ENCODE data around the gene B9D1.

The B9D1 gene

GRCh38 chr17:19364699-19365498 is 2.4 kb upstream of the B9D1 start:
- H2AFZ ChIP-seq (ENCODE audit: low read depth): no peak overlapping the region
- H3K4me3 ChIP-seq (IDR thresholded peaks at IDR 0.05; ENCODE audit: insufficient read depth, low read depth, low read length): no peak overlapping the region
- no peaks in the 10 kb centered on the region for H3K79me2 ChIP-seq (ENCODE audit: insufficient read depth, low read depth)
- no peaks in the 10 kb centered on the region for H3K27me3 ChIP-seq (ENCODE audit: insufficient read depth, low read depth)
- H4K20me1 ChIP-seq (ENCODE audit: insufficient read depth): no peaks in the 10 kb centered on the region
- no peak overlapping the region for H3K9ac ChIP-seq
- H3K27ac ChIP-seq: no peak overlapping the region
- H3K4me2 ChIP-seq: no peak overlapping the region
- no peaks in the 10 kb centered on the region for H3K36me3 ChIP-seq (ENCODE audit: insufficient read depth)
- peaks cover 8% of the 10 kb centered on the region for H3K4me1 ChIP-seq (ENCODE audit: low read depth, poor library complexity, severe bottlenecking)
- TF ChIP-seq CTCF (conservative IDR thresholded peaks at IDR 0.05; ENCODE audit: low read depth, low read length): no peak

GRCh38 chr17:19363460-19364035 is 1.0 kb upstream of the B9D1 start:
- Histone ChIP-seq H3K4me1 (ENCODE audit: low read depth, poor library complexity, severe bottlenecking) (peaks cover 8% of the 10 kb centered on the region), H3K4me3 (IDR thresholded peaks at IDR 0.05; ENCODE audit: insufficient read depth, low read depth, low read length) (no peak overlapping the region), H2AFZ (ENCODE audit: low read depth) (no peak overlapping the region)

GRCh38 chr17:19363114-19363438 is 553 bp upstream of the B9D1 start:
- Histone ChIP-seq H3K79me2 (ENCODE audit: insufficient read depth, low read depth) (no peaks in the 10 kb centered on the region), H3K4me2 (peak overlapping the region; percentile 51), H3K36me3 (ENCODE audit: insufficient read depth) (no peaks in the 10 kb centered on the region), H3K27ac (no peak overlapping the region), H3K4me3 (IDR thresholded peaks at IDR 0.05; ENCODE audit: insufficient read depth, low read depth, low read length) (no peak overlapping the region), H3K4me1 (ENCODE audit: low read depth, poor library complexity, severe bottlenecking) (peaks cover 8% of the 10 kb centered on the region), H2AFZ (ENCODE audit: low read depth) (peak overlapping the region; percentile 93), H3K27me3 (ENCODE audit: insufficient read depth, low read depth) (no peaks in the 10 kb centered on the region), H4K20me1 (ENCODE audit: insufficient read depth) (no peaks in the 10 kb centered on the region), H3K9ac (no peak overlapping the region)
- peak; percentile 34; the same call in 1 of the 2 replicates for TF ChIP-seq CTCF (conservative IDR thresholded peaks at IDR 0.05; ENCODE audit: low read depth, low read length)

More at GRCh38 chr17:19363460-19364035, 1.0 kb upstream of the B9D1 start:
- H3K27me3 ChIP-seq (ENCODE audit: insufficient read depth, low read depth): no peaks in the 10 kb centered on the region
- TF ChIP-seq CTCF (conservative IDR thresholded peaks at IDR 0.05; ENCODE audit: low read depth, low read length): no peak
- no peak overlapping the region for H3K27ac ChIP-seq
- no peaks in the 10 kb centered on the region for H3K36me3 ChIP-seq (ENCODE audit: insufficient read depth)
- H3K79me2 ChIP-seq (ENCODE audit: insufficient read depth, low read depth): no peaks in the 10 kb centered on the region
- no peak overlapping the region for H3K9ac ChIP-seq
- no peaks in the 10 kb centered on the region for H4K20me1 ChIP-seq (ENCODE audit: insufficient read depth)
- H3K4me2 ChIP-seq: no peak overlapping the region; the same call in 1 of the 2 replicates

GRCh38 chr17:19361944-19362276 is 613 bp downstream of the B9D1 start:
- TF ChIP-seq CTCF (conservative IDR thresholded peaks at IDR 0.05; ENCODE audit: low read depth, low read length): no peak
- H3K4me1 ChIP-seq (ENCODE audit: low read depth, poor library complexity, severe bottlenecking): peaks cover 8% of the 10 kb centered on the region
- peak overlapping the region; percentile 93 for H2AFZ ChIP-seq (ENCODE audit: low read depth)
- no peaks in the 10 kb centered on the region for H4K20me1 ChIP-seq (ENCODE audit: insufficient read depth)
- H3K9ac ChIP-seq: peak overlapping the region; percentile 81
- no peak overlapping the region for H3K4me3 ChIP-seq (IDR thresholded peaks at IDR 0.05; ENCODE audit: insufficient read depth, low read depth, low read length)
- peak overlapping the region; percentile 73 for H3K4me2 ChIP-seq
- no peaks in the 10 kb centered on the region for H3K36me3 ChIP-seq (ENCODE audit: insufficient read depth)
- no peaks in the 10 kb centered on the region for H3K27me3 ChIP-seq (ENCODE audit: insufficient read depth, low read depth)
- H3K79me2 ChIP-seq (ENCODE audit: insufficient read depth, low read depth): no peaks in the 10 kb centered on the region
- H3K27ac ChIP-seq: peak overlapping the region; percentile 68; the same call in 1 of the 2 replicates

Data from KMS-11 (cell line).